HS-5 (cell line): Measurements from ENCODE around the gene CPEB3.

Experiments
- DNase-seq: peaks from one replicate; pipeline ENCODE4 v3.0.0-alpha.2; 2012; ENCODE audit warnings: low read depth

The CPEB3 gene

DNA sequence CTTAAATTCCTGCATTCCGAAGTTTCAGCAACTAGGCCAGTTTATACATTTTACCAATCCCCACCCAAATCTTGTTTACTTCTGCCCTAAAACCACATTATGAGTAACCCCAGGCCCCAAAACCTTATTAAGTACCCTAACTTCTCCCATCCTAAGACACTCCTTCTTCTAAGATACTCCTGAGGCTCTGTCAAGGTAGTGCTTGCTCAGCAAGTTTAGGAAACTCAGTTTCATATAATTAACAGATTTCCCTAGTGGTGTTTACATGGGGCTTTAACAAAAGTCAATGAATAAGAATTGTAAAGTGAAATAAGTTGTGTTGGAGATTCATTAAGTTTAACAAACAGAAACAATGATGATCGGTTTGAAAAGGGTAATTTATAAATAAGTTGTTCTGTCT is 77.8 kb downstream of the CPEB3 start:
- DNase-seq: no peak

DNA sequence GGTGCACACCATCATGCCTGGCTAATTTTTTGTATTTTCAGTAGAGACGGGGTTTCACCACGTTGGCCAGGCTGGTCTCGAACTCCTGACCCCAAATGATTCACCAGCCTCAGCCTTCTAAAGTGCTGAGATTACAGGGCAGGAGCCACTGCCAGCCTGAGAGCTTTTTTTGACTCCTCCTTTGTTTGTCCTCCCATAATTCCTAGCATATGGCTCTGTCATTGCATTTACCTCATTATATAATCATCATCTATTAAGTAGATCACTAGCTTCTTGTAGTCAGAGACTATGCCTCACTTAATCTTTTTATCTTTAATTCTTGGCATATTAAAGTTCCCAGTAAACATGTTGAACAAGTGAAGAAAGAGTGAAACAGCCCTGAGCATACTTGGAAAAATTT is 82.1 kb downstream of the CPEB3 start:
- no peak for DNase-seq

- no peak for DNase-seq
Observed at GRCh38 chr10:92208157-92208720, 82.6 kb downstream of the CPEB3 start.

DNA sequence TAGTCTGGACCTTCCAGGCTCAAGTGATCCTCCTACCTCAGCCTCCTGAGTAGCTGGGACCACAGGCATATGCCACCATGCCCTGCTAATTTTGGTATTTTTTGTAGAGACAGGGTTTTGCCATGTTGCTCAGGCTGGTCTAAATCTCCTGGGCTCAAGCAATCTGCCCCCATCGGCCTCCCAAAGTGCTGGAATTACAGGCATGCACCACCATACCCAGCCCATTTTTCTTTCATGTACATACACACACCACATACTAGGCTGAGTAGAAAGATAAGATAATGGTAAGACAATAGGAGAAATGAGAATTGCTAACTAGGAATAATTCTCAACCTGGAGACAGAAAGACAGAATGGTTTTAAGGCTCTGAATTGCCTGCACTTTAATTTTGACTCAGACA is 83.8 kb downstream of the CPEB3 start:
- DNase-seq: no peak

DNA sequence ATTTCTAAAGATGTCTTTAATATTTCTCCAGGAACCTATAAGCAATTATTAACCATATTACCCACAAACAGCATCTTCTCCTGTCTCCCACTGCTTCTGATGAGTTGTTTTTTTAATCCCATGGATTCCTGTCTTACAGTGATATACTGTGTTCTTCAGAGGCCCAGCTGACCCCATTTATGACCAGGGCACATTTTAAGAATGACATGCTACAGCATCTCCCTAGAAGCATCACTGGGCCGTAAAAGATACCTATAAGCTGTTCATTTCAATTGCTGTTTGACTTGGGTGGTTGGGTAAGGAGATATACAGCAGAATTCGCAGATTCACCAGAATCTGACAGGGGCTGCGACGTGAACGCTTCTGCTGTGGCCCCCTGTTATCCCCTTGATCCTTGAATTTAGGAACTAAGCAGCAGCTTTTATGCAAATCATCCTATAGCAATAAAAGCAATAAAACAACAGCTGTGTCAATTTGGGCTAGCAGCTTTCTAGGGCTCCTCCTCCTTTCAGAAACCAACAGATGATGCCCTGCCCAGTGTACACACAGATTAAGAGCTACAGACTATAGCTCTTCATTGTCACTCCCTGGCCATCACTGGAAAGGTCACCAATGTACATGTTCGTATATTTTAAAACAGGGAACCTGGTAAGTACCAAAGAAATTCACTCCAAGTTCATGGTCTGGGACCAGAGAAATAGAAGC is 86.8 kb downstream of the CPEB3 start:
- no peak for DNase-seq

DNA sequence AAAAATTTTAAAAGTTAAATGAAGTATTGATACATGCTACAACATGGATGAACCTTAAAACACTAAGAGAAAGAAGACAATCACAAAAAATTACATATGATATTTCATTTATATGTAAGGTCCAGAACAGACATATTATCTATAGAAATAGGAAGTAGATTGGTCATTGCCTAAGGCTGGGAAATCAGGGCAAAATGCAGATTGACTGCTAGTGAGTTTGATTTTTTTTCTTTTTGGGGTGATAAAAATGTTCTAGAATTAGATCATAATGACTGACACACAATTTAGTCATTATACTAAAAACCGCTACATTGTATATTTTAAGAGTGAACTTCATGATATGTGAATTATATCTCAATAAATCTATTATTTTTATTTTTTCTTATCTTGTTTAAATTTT is 88.3 kb downstream of the CPEB3 start:
- DNase-seq: no peak

GRCh38 chr10:92200564-92200963 is 90.3 kb downstream of the CPEB3 start:
- no peak for DNase-seq

DNA sequence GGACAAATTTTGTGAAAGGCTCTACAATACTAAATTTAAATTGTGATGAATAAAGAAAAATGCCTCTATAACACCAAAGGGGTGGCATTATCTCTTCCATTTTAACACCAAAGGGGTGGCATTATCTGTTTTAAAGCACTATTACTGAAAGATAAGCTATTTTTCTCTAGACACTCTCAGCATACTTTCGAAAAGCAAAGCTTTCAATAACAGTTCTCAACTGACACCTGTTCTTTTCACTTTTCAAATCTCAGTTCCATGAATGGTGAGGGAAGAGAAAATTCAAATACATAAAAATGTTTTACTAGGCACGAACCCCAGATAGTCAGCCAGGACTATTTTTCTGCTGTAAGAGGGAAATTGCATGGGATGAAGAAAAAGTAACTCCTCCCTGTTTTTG is 103.8 kb downstream of the CPEB3 start:
- DNase-seq: no peak

GRCh38 chr10:92184977-92185376 is 105.9 kb downstream of the CPEB3 start:
- no peak for DNase-seq

DNA sequence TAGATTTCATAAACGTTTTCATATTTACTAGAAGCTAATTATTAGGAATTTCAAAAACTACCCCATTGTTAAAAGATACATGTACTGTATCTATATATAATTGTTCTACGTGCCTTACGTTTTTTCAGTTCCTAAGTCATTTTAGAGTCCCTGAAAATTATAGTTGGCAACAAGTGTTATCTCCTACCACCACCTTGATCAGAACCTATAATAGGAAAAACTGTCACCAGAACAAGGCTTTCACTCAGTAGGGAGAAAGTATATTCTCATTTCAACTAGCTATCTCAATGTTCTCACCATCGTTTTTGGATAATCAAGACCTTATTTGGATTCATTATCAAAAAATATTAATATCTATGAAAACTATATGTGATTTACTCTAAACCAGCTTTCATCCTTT is 107.7 kb downstream of the CPEB3 start:
- no peak for DNase-seq

DNA sequence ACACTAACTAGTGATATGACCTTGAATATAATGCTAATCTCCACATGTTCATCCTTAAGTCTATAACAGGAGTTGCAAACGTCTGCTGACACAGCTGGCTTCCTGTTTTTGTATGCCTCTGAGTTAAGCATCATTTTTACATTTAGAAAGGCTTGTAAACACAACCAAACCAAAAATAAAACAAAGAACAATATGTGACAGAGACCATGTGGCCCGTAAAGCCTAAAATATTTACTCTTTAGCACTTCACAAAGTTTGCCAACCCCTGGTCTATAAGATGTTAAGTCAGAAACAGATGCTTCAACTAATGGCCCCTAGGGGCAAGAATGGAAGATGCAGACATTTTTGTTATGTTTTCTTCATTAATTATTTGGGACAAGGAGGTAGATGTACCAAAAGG is 109.3 kb downstream of the CPEB3 start:
- no peak for DNase-seq

- DNase-seq: no peak
Observed at GRCh38 chr10:92180399-92180798, 110.5 kb downstream of the CPEB3 start.

DNA sequence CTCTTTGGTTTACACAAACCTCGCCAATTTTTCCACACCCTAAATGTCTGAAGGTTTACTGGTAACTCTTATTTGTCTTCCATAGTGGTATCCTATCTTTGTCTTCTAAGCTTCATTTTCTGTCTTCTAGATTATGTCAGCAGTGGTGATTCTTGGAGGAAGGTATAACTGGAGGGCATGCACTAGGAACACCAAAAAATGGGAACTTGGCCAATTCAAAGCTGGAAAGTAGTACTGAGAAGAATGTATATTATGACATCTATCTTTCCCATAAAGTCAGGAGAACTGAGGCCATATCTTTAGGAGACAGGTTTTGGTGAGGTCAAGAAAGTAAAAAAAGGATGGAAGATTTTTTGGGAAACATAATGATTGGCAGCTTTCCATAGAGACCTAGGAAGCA is 113.3 kb downstream of the CPEB3 start:
- no peak for DNase-seq

DNA sequence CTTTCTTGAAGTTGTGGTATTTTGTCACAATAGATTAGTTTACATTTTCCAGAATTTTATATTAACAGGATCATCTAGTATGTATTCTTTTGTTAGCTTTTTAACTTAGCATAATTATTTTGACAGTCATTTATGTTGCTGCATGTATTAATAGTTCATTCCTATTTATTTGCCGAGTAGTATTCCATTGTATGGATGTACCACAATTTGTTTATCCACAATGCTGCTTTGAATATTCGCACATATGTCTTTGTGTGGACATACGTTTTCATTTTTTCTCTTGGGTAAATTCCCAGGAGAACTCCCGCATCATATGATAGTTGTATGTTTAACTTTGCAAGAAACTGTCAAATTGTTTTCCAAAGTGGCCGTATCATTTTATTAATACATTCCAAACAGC is 115.7 kb downstream of the CPEB3 start:
- DNase-seq: no peak

- no peak for DNase-seq
Observed at GRCh38 chr10:92173996-92174395, 116.9 kb downstream of the CPEB3 start.

DNA sequence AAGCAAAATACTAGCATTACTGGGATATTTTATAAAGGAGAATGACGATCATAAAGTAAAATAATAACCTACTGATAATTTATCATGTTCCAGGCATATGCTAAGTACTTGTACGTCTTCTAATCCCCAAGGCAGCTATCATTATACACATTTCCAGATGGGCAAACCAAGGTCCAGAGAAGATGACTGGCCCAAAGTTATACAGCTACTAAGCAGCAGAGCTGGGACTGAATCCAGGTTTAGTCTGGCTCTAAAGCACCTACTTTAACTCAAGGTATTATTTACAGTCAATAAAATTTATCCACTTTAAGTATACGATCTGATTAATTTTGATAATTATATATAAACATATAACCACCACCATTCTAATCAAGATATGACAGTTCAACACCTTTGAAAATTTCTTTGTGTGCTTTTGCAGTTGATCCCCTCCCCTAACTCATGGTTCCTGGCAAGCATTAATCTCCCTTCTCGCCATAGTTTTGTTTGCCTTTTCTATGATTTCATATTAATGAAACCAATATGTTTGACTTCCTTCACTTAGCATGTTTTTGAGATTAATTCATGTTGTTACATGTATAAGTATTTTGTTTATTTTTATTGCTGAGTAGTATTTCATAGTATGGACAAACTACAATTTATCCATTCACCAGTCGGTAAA is 126.7 kb downstream of the CPEB3 start:
- no peak for DNase-seq

GRCh38 chr10:92162541-92162940 is 128.3 kb downstream of the CPEB3 start:
- DNase-seq: no peak

- no peak for DNase-seq
Observed at GRCh38 chr10:92156874-92157773, 133.8 kb downstream of the CPEB3 start.

GRCh38 chr10:92150823-92151222 is 140.1 kb downstream of the CPEB3 start:
- DNase-seq: no peak

DNA sequence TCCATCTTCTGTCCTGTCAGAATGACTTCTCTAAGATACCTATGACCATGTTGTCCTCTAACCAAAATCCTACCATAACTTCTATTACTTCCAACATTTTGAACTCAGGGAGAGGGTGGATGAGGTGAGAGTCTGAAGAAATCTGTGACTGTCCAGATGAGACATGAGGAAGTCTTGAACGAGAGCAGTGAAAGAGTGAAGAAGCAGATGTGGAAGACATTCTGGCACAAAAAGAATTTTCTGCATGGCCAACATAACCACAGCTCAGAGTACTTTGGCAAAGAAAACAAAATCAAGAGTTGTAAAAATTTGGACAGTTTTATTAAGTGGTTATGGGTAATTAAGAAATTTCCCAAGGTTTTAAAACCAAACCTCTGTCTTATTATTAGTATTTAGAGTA is 141.6 kb downstream of the CPEB3 start:
- DNase-seq: no peak

GRCh38 chr10:92146781-92147180 is 144.1 kb downstream of the CPEB3 start:
- no peak for DNase-seq

DNA sequence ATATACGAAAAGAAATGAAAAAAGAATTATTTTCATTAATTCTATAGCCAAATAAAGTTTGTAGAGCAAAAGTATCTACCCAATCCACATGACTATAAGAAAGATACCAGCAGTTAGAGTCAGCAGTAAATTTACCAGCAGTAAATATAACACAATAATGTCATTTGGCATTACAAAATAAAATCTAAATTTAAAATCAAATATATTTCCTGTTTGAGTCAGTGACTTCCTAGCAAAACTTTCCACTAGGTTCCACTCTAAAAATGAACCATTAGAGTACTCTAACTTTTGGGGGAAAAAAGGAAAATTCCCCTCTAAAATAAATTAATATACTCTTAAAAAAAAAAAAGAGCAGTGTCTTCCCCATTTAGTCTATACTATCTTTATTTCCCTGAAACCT is 144.8 kb downstream of the CPEB3 start:
- DNase-seq: no peak

GRCh38 chr10:92142949-92143348 is 147.9 kb downstream of the CPEB3 start:
- DNase-seq: no peak
